Measurements from ENCODE around the gene OR2V1. TPM values are rescaled to one million over a fixed set of nuclear protein-coding genes. Genes with fewer than 3 reads are reported as not detected.

Gene OR2V1
- total RNA-seq, 1 donor from 2014 or later = not detected

- H3K9me3 Mint-ChIP-seq (ENCODE audit: unreplicated experiment) = peaks cover 6% of the 10 kb centered on the region
- peaks cover 26% of the 10 kb centered on the region for H3K27me3 Mint-ChIP-seq (ENCODE audit: unreplicated experiment)
- H3K27ac Mint-ChIP-seq (ENCODE audit: unreplicated experiment) = no peak overlapping the region
- H3K4me3 Mint-ChIP-seq (ENCODE audit: unreplicated experiment) = no peak overlapping the region
- H3K4me1 Mint-ChIP-seq (ENCODE audit: unreplicated experiment) = no peaks in the 10 kb centered on the region
- TF ChIP-seq CTCF (IDR thresholded peaks at IDR 0.05) = no peak
- no peaks in the 10 kb centered on the region for H3K36me3 Mint-ChIP-seq (ENCODE audit: unreplicated experiment)
- peak; percentile 82 for DNase-seq (ENCODE audit: extremely low spot score, unreplicated experiment)
Observed at GRCh38 chr5:181126841-181127240, 4.1 kb downstream of the OR2V1 start.

- Mint-ChIP-seq H3K4me3 (ENCODE audit: unreplicated experiment) (no peak overlapping the region), H3K36me3 (ENCODE audit: unreplicated experiment) (no peaks in the 10 kb centered on the region), H3K27me3 (ENCODE audit: unreplicated experiment) (peaks cover 19% of the 10 kb centered on the region), H3K4me1 (ENCODE audit: unreplicated experiment) (no peaks in the 10 kb centered on the region), H3K9me3 (ENCODE audit: unreplicated experiment) (peaks cover 6% of the 10 kb centered on the region), H3K27ac (ENCODE audit: unreplicated experiment) (no peak overlapping the region)
- TF ChIP-seq CTCF (IDR thresholded peaks at IDR 0.05) = no peak
- DNase-seq (ENCODE audit: extremely low spot score, unreplicated experiment) = peak; percentile 49
Observed at GRCh38 chr5:181124526-181124925, 6.4 kb downstream of the OR2V1 start.

- Mint-ChIP-seq H3K27me3 (ENCODE audit: unreplicated experiment) (peaks cover 35% of the 10 kb centered on the region), H3K36me3 (ENCODE audit: unreplicated experiment) (no peaks in the 10 kb centered on the region), H3K9me3 (ENCODE audit: unreplicated experiment) (peaks cover 6% of the 10 kb centered on the region), H3K4me3 (ENCODE audit: unreplicated experiment) (no peak overlapping the region), H3K4me1 (ENCODE audit: unreplicated experiment) (no peaks in the 10 kb centered on the region), H3K27ac (ENCODE audit: unreplicated experiment) (no peak overlapping the region)
- peak; percentile 66 for DNase-seq (ENCODE audit: extremely low spot score, unreplicated experiment)
- no peak for TF ChIP-seq CTCF (IDR thresholded peaks at IDR 0.05)
Observed at GRCh38 chr5:181121675-181122561, 9.1 kb downstream of the OR2V1 start.

GRCh38 chr5:181120761-181121160 lies 10.2 kb downstream of the OR2V1 start:
- Mint-ChIP-seq H3K4me1 (ENCODE audit: unreplicated experiment) (no peaks in the 10 kb centered on the region), H3K27me3 (ENCODE audit: unreplicated experiment) (peaks cover 44% of the 10 kb centered on the region), H3K36me3 (ENCODE audit: unreplicated experiment) (no peaks in the 10 kb centered on the region), H3K9me3 (ENCODE audit: unreplicated experiment) (peaks cover 6% of the 10 kb centered on the region), H3K4me3 (ENCODE audit: unreplicated experiment) (no peak overlapping the region), H3K27ac (ENCODE audit: unreplicated experiment) (no peak overlapping the region)
- no peak for DNase-seq (ENCODE audit: extremely low spot score, unreplicated experiment)
- no peak for TF ChIP-seq CTCF (IDR thresholded peaks at IDR 0.05)

GRCh38 chr5:181120306-181120705 lies 10.7 kb downstream of the OR2V1 start:
- Mint-ChIP-seq H3K27me3 (ENCODE audit: unreplicated experiment) (peaks cover 46% of the 10 kb centered on the region), H3K4me3 (ENCODE audit: unreplicated experiment) (no peak overlapping the region), H3K4me1 (ENCODE audit: unreplicated experiment) (no peaks in the 10 kb centered on the region), H3K27ac (ENCODE audit: unreplicated experiment) (no peak overlapping the region), H3K36me3 (ENCODE audit: unreplicated experiment) (no peaks in the 10 kb centered on the region), H3K9me3 (ENCODE audit: unreplicated experiment) (peaks cover 6% of the 10 kb centered on the region)
- peak; percentile 34 for DNase-seq (ENCODE audit: extremely low spot score, unreplicated experiment)
- TF ChIP-seq CTCF (IDR thresholded peaks at IDR 0.05) = no peak

Measured in osteocyte (in vitro differentiated cells).